GM23248 (cell line): ENCODE data around the gene IL1RAPL2.

Experiments used
- EZH2 ChIP-seq: fragments of 200-600 bp; sonication (generic); IDR thresholded peaks from 2 replicates; pipeline ENCODE4 v1.6.1; 2018; ENCODE audit warnings: antibody characterized with exemption, mild to moderate bottlenecking; ENCODE audit not compliant: insufficient read depth, poor library complexity, severe bottlenecking
- EZH2phosphoT487 ChIP-seq: fragments of 200-600 bp; sonication (generic); IDR thresholded peaks from 2 replicates; pipeline ENCODE4 v1.6.1; 2018; ENCODE audit warnings: antibody characterized with exemption, moderate library complexity, mild to moderate bottlenecking, low read depth; ENCODE audit not compliant: insufficient read depth

DNA sequence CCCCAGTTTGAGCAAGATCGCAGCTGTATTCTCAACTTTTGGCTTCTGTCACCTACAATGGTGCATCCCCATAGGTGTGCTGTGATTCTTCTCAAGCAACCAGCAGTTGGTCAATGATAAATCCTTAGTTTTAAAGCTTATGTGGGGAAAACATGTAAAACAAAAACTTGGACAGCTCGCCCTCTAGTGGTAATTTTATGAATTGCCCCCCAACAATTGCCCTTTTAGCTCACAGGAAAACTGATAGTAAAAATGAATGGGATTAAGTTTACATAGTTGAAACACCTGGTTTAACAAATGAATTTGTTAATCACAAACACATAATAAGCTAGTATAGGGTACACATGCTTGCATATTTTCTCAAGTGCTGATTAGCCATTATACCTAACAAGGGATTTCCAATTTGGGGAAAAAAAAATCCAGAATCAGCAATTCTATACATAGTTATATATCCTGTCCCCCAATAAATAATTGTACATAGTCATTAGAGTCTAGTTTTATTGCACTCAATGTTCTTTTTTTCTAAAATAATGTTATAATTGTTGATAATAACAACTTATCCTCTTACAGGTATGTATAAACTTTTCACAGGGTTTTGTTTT lies 624.4 kb downstream of the IL1RAPL2 start:
- TF ChIP-seq EZH2 (no peak), EZH2phosphoT487 (no peak)
